GM19455 (cell line): ENCODE data around the gene SPPL3.
"Not testable (repeated sequence)": the region's sequence is repeated elsewhere in the genome, so short reads cannot be mapped to it uniquely, and the experiment has no call there.

Source experiments
- ATAC-seq: cut with Tn5 transposase; IDR thresholded peaks from one replicate; pipeline ENCODE4 v1.9.1; 2021; ENCODE audit not compliant: unreplicated experiment

SPPL3 gene

GRCh38 chr12:120844768-120845449, 59.2 kb downstream of the SPPL3 start:
- no peak for ATAC-seq

- no peak for ATAC-seq
Observed at GRCh38 chr12:120844297-120844696, 59.9 kb downstream of the SPPL3 start.

GRCh38 chr12:120843472-120843871, 60.7 kb downstream of the SPPL3 start:
- no peak for ATAC-seq

- ATAC-seq, result no peak
Observed at GRCh38 chr12:120842595-120842994, 61.6 kb downstream of the SPPL3 start.

- no peak for ATAC-seq
Observed at GRCh38 chr12:120841525-120841924, 62.6 kb downstream of the SPPL3 start.

GRCh38 chr12:120839503-120839902, 64.7 kb downstream of the SPPL3 start:
- no peak for ATAC-seq

- ATAC-seq, result not testable (repeated sequence)
Observed at GRCh38 chr12:120838629-120839383, 65.4 kb downstream of the SPPL3 start.

GRCh38 chr12:120836114-120836684, 68.0 kb downstream of the SPPL3 start:
- ATAC-seq, result no peak

- ATAC-seq, result no peak
Observed at GRCh38 chr12:120835657-120836056, 68.5 kb downstream of the SPPL3 start.

GRCh38 chr12:120835304-120835612, 68.9 kb downstream of the SPPL3 start:
- no peak for ATAC-seq

- ATAC-seq, result no peak
Observed at GRCh38 chr12:120834489-120835303, 69.5 kb downstream of the SPPL3 start.

- ATAC-seq, result no peak
Observed at GRCh38 chr12:120833849-120834248, 70.3 kb downstream of the SPPL3 start.

- no peak for ATAC-seq
Observed at GRCh38 chr12:120832737-120833136, 71.4 kb downstream of the SPPL3 start.

GRCh38 chr12:120831648-120832267, 72.4 kb downstream of the SPPL3 start:
- no peak for ATAC-seq

GRCh38 chr12:120830966-120831365, 73.2 kb downstream of the SPPL3 start:
- ATAC-seq, result no peak

GRCh38 chr12:120830052-120830940, 73.9 kb downstream of the SPPL3 start:
- no peak for ATAC-seq

GRCh38 chr12:120826335-120826734, 77.8 kb downstream of the SPPL3 start:
- no peak for ATAC-seq

- no peak for ATAC-seq
Observed at GRCh38 chr12:120825337-120825736, 78.8 kb downstream of the SPPL3 start.

GRCh38 chr12:120822832-120823503, 81.2 kb downstream of the SPPL3 start:
- ATAC-seq, result no peak

GRCh38 chr12:120821878-120822277, 82.3 kb downstream of the SPPL3 start:
- no peak for ATAC-seq
